ENCODE results near the gene CDC42EP3.

Gene CDC42EP3

GRCh38 chr2:37683241-37683640 is 11.8 kb upstream of the CDC42EP3 start:
- no peak for DNase-seq

- no peak for DNase-seq
Measured at GRCh38 chr2:37682473-37682872, 11.0 kb upstream of the CDC42EP3 start.

DNA sequence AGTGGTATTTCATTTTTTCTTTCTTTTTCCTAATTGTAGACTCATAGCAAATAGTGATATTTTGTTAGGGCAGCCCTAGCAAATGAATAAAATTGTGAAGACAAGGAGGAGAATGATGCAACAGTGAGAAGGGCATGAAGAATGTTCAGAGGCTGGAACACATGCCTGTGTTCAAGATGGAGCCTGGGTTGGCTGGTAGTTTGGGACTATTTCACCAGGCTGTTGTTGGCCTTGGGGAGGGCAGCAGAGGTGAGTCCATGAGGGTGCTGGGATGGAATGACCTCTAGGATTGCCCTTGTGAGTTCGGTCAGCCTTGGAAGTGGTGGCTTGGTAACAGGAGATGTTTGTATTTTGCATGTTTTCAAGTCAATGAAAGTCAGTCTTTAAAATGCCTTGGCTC is 10.1 kb upstream of the CDC42EP3 start:
- no peak for DNase-seq

- no peak for DNase-seq
Measured at GRCh38 chr2:37679072-37679695, 7.7 kb upstream of the CDC42EP3 start.

GRCh38 chr2:37676274-37676673 is 4.8 kb upstream of the CDC42EP3 start:
- no peak for DNase-seq

DNA sequence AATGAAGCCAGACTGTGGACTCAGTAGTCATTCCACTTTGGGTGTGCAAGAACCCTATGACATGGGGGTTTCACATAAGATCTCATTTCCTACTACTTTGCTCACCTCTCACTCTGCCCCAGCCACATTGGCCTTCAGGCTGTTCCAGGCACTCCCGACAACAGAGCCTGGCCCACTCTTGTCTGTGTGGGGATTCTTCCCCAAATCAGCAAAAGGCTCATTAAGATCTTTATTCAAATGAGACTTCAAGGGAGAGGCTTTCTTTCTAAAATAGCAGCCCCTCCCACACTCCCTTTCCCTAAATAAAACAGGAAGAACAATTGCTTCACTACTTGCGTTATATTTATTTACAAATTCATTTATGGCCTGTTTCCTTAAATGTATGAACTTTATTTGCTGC is 3.5 kb upstream of the CDC42EP3 start:
- DNase-seq = no peak

GRCh38 chr2:37672870-37673184 is 1.4 kb upstream of the CDC42EP3 start:
- no peak for DNase-seq

- peak; percentile 81 for DNase-seq
Measured at GRCh38 chr2:37672104-37672869, 845 bp upstream of the CDC42EP3 start.

DNA sequence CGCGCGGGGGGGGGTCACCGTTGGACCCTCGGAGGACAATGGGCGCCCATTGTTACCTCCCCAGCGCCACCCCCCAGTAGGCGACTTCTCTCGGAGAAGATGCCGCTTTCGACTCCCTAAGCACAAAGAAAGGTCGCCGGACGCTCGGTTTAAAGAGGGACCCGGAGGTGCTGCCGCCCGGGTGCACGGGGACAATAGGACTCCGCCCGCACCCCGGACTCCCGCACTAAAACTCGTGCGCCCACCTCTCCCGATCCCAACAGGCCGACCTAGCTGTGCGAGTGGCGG is 318 bp upstream of the CDC42EP3 start:
- no peak for DNase-seq

GRCh38 chr2:37670378-37671008 is 949 bp downstream of the CDC42EP3 start:
- no peak for DNase-seq

DNA sequence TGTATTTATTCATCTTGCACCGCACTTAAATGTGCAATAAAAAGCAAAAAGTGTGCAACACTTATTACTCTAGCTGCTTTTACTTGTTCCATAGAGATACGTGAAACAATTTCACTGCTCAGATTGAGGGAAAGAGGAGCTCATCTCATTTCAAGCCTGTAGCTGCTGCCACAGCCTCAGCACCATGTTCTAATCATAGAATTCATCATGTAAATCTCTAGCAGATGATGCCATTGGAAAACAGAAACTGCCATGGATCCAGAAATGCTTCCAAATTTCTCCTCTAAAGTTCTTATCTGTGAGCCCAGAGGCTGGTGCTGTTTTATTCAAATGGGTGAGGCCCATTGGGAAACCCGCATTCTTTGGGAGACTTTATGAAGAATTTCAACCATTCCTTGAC is 2.0 kb downstream of the CDC42EP3 start:
- no peak for DNase-seq

DNA sequence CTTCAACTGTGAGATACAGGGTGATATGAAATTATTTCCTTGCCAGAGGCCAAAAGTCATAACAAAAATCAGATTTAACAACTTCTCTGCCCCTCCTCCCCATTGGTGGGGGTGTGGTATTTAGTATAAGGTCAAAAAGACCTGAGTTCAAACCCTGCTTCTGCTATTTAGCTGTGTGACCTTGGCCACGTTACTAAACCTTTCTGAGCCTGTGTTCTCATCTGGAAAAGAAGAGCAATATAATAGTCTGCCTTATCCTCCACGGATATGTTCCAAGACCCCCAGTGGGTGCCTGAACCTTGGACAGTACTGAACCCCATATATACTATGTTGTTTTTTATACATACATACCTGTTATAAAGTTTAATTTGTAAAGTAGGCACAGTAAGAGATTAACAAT is 3.7 kb downstream of the CDC42EP3 start:
- no peak for DNase-seq

DNA sequence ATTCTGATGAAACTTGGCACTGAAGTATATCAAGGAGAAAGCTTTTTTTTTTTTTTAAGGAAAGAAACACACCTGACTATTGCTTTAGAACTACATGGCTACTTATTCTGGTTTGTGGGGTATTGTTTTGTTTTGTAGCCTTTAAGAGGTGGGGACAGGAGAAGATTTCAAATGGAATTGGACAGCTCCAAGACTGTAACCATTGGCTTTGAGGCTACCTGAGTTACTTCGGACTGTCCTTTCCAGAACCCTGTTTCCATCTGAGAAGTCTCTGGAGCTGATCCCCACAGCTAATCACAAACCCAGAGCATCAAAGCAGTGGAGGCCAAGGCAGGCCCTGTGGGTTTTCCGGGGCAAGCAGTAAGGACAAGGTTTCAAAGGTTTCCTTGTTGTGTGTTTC is 4.7 kb downstream of the CDC42EP3 start:
- DNase-seq = no peak

GRCh38 chr2:37665604-37666362 is 5.7 kb downstream of the CDC42EP3 start:
- DNase-seq = no peak

- no peak for DNase-seq
Measured at GRCh38 chr2:37665043-37665442, 6.4 kb downstream of the CDC42EP3 start.

- no peak for DNase-seq
Measured at GRCh38 chr2:37664231-37664643, 7.2 kb downstream of the CDC42EP3 start.

GRCh38 chr2:37663390-37663789 is 8.1 kb downstream of the CDC42EP3 start:
- no peak for DNase-seq

DNA sequence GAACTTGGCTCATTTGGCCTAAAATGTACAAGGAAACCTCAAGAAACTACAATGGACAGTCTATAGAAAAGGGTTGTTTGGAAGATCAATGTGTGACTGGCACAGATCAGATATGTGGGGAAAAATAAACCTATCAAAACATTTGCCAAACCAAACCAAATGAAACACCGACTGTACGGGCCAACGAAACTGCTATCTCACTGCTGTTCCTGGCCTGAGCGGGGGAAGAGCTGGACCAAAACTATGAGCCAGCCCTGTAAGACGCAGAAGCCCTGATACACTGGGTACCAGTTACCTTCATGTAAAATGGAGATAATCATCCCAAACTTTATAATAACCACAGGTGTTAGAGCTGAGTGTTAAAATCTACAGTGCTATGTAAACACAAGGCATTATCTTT is 11.7 kb downstream of the CDC42EP3 start:
- DNase-seq = no peak

DNA sequence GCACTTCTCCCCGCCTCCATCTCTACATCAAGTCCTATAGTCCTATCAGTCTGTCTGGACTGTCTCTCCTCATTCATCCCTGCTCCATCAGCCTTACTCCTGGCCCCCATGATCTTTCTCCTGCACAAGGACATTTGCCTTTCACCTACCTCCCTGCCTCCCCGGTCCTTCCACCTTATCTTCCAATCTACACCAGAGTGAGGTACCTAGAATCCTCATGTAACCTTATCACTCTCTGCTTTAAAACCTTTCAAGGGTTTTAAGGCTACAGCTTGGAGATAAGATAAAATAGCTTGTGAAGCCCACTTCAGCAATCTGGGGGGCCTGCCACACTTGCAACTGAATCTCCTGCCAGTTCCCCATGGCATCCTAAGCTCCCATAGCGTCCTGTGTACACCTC is 12.8 kb downstream of the CDC42EP3 start:
- DNase-seq = no peak

GRCh38 chr2:37657471-37657870 is 14.0 kb downstream of the CDC42EP3 start:
- DNase-seq = no peak

GRCh38 chr2:37656512-37657423 is 14.7 kb downstream of the CDC42EP3 start:
- DNase-seq = no peak

DNA sequence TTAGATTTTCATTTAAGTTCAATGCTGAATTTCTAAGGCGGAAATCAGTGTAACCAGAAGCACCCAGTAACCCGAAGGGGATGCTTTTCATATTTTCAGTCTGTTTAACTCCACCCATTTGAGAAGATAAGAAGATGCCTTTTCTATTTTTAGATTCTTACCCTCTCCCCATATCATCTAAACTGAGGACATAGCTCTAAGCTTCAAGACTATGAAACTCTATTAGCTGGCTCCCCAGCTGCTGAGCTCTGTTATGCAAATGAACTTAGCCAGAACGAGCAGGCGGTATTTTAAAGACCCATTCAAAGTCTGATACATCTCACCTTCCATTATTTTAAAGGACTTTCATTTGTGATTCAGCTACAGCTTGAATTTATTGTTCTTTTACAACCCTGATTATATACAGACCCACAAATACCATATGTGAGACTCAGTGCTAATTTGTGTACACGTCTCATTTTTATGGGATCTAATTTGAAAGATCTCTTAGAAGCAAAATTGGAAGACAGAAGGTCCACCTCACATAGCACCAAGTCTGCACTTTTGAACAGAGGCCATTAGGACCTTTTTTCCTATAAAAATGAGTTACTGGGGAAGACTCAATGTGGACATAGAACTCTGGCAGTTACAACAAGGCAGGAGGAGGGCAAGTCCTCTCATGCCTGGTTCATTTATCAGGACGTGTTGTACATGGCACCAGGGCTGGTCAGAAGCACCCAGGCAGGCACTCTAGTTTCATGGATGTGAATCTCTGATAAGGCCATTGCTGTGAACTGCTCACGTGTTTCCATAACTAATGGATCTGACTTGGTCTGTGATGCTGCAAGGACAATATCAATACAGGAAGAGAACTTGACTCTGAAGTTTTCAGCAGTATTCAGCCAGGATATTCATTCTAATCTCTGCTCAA is 16.3 kb downstream of the CDC42EP3 start:
- DNase-seq = no peak
